Thoracic aorta (tissue), 2 donors: Measurements from ENCODE around the gene EIF4G3. TPM values are rescaled to one million over a fixed set of nuclear protein-coding genes. Genes with fewer than 3 reads are reported as not detected.

Experiments used
- ATAC-seq: fragments of 150-250 bp; one replicate; pipeline ENCODE4 v1.8.0; 2017; ENCODE audit warnings: low read depth; ENCODE audit not compliant: insufficient number of reproducible peaks, low FRiP score
- DNase-seq: peaks from one replicate; pipeline ENCODE4 v3.0.0-alpha.2; 2020; ENCODE audit warnings: low spot score
- H3K27ac ChIP-seq, 2 donors: fragments of 200-600 bp; sonication (generic); 1 replicate in 1 of 2; 2 replicates in 1 of 2; pipeline ENCODE4 v1.5.1; 2016; ENCODE audit warnings: mild to moderate bottlenecking in 2 of 2, moderate library complexity in 2 of 2
- H3K27me3 ChIP-seq: fragments of 200-600 bp; sonication (generic); replicated peaks from 2 replicates; pipeline ENCODE4 v1.6.0; 2016; ENCODE audit warnings: mild to moderate bottlenecking; ENCODE audit not compliant: insufficient read depth
- H3K36me3 ChIP-seq: fragments of 200-600 bp; sonication (generic); one replicate; pipeline ENCODE4 v1.5.1; 2016
- H3K4me1 ChIP-seq, 2 donors: fragments of 200-600 bp; sonication (generic); 1 replicate in 1 of 2; 2 replicates in 1 of 2; pipeline versions ENCODE4 v1.5.1 to v1.6.0; 2016; ENCODE audit warnings: low read depth in 2 of 2, mild to moderate bottlenecking in 1 of 2; ENCODE audit not compliant: control insufficient read depth in 1 of 2
- H3K4me3 ChIP-seq: fragments of 200-600 bp; sonication (generic); 2 replicates; pipeline ENCODE4 v1.5.1; 2016; ENCODE audit warnings: mild to moderate bottlenecking
- H3K9me3 ChIP-seq: fragments of 200-600 bp; sonication (generic); 2 replicates; pipeline ENCODE4 v1.5.1; 2016
- total RNA-seq, 2 donors: library from RNA; depleted of rRNA; stranded (reverse); fragments of >200 nt; gene quantifications; one replicate each; pipeline versions ENCODE4 v1.1.0 to v1.2.3, GENCODE V29; 2016
- TF ChIP-seq, protein P1 (sequence below): fragments of 200-600 bp; sonication (generic); IDR thresholded peaks from one replicate; pipeline ENCODE4 v1.5.1; 2019; ENCODE audit warnings: antibody characterized with exemption

EIF4G3 gene
- total RNA-seq, 2 donors from 2014 or later = 43.1 to 54.0 TPM

DNA sequence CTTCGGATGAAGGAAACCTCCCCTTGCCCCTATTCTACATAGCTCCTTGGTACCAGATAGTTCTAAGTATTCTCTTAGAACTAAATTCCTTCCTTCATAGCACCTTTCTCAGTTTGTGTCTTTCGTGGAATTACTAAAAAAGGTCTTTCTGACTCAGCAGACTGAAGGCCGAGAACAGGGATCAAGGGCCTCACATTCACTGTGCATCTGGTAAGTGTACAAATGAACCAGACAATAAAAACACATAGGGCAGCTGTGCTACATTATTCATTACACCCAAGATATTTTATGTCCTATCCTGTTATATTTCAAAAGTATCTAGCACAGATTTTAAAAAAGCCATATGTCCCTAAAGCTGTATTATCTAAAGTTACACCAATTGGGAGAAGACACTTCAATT lies 326.7 kb downstream of the EIF4G3 start:
- Histone ChIP-seq H3K27ac (no peak overlapping the region), H3K36me3 (peaks cover 15% of the 10 kb centered on the region), H3K4me3 (no peak overlapping the region), H3K4me1 (peaks cover 0 to 8% of the 10 kb centered on the region in 2 donors), H3K27me3 (no peaks in the 10 kb centered on the region), H3K9me3 (no peaks in the 10 kb centered on the region)
- TF ChIP-seq, protein P1, sequence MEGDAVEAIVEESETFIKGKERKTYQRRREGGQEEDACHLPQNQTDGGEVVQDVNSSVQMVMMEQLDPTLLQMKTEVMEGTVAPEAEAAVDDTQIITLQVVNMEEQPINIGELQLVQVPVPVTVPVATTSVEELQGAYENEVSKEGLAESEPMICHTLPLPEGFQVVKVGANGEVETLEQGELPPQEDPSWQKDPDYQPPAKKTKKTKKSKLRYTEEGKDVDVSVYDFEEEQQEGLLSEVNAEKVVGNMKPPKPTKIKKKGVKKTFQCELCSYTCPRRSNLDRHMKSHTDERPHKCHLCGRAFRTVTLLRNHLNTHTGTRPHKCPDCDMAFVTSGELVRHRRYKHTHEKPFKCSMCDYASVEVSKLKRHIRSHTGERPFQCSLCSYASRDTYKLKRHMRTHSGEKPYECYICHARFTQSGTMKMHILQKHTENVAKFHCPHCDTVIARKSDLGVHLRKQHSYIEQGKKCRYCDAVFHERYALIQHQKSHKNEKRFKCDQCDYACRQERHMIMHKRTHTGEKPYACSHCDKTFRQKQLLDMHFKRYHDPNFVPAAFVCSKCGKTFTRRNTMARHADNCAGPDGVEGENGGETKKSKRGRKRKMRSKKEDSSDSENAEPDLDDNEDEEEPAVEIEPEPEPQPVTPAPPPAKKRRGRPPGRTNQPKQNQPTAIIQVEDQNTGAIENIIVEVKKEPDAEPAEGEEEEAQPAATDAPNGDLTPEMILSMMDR = no peak
- no peak for ATAC-seq
- DNase-seq = no peak

DNA sequence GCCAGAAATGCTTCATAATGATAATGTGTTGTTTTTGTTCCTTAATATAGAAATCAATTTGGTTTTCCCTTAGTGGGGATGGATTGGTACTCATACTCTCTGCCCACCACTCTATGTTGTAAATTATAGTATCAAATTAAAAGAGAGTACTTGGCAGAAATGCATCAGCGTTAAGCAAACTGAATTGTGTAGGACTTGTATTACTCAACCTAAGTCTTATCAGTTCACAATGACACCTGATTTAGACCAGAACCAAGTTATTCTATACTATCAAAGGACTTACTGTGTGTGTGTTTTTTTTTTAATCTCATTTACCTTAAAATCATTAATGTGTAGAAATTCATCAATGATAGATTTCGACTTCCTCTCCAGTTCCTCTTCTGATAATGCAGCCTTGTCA lies 327.6 kb downstream of the EIF4G3 start:
- Histone ChIP-seq H3K4me3 (no peak overlapping the region), H3K27ac (no peak overlapping the region), H3K9me3 (no peaks in the 10 kb centered on the region), H3K36me3 (peaks cover 15% of the 10 kb centered on the region), H3K27me3 (no peaks in the 10 kb centered on the region), H3K4me1 (peaks cover 0 to 8% of the 10 kb centered on the region in 2 donors)
- TF ChIP-seq, protein P1 = no peak
- DNase-seq = no peak
- ATAC-seq = no peak

DNA sequence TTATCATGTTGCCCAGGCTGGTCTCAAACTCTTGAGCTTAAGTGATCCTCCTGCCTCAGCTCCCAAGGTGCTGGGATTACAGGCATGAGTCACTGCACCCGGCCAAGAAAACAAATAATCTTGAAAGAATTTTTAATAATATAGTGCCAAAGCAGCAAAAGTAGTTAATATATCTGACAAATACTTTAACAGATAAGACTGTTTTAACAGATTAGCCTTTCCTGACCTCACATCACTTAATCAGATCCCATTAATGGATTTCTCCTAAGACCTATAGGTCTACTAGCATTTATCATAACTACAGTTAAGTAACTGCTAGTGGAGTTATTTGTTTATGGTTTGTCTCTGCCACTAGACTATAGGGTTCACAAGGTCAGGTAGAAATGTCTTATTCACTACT lies 328.5 kb downstream of the EIF4G3 start:
- no peaks in the 10 kb centered on the region for H3K9me3 ChIP-seq
- TF ChIP-seq, protein P1 = no peak
- H3K27me3 ChIP-seq = no peaks in the 10 kb centered on the region
- ATAC-seq = no peak
- no peak overlapping the region for H3K27ac ChIP-seq
- DNase-seq = no peak
- peaks cover 8% of the 10 kb centered on the region for H3K36me3 ChIP-seq
- H3K4me3 ChIP-seq = no peak overlapping the region
- H3K4me1 ChIP-seq = peaks cover 0 to 8% of the 10 kb centered on the region in 2 donors

DNA sequence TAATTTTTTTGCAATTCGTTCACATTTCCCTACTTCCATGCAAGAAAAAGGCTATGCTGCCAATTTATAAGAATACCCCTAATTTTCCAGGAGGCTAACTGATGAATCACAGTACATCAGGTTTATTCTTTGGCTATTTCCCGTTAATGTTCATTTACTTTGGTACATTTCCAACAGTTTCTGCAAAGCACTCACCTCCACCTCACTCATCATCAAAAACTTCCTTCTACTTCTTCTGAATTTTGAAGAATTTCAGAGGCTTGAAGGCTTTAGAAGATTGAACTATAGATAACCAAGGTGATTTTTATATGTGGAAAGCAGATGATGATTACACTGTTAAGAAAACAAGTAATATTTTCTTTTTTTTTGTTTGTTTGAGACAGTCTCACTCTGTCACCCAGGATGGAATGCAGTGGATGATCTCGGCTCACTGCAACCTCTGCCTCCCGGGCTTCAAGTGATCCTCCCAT lies 329.1 kb downstream of the EIF4G3 start:
- TF ChIP-seq, protein P1 = no peak
- ATAC-seq = no peak
- H3K27ac ChIP-seq = no peak overlapping the region

DNA sequence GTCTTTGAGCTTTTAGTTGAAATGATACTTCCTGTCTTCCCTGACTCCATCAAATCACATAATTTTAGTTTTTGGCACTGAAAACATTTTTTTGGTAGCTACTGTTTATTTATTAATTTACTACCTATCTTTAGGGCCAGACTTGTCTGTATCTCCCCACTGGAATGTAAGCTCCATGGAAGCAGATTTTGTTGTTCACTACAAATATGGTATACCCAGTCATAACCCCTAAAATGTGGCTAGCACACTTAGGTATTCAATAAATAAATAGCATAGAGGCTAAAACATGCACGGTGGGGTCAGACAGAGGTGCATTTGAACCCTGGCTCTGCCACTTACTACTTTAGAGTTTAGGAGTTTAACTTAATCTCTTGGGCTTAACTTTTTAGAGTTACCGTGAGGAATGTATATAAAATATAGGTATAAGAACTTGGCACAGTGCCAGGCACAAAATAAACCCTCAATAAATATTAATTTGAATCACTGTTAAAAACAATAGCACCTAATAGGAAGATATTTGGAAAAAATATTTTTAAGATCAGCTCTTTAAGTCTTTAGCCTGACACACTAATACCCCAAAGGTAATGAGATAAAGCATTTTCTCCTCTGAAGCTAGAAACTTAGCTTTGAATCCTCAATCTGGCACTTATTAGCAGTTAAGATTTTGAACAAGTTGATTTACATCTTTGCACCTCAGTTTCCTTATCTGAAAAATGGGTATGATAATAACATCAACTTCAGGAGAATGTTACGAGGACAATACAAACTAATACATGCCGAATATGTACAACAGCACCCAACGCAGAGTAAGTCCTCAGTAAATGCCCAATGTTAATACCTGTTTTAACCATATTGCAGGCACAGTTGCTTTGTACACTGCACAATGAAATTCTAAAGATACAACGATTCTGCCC lies 330.0 kb downstream of the EIF4G3 start:
- TF ChIP-seq, protein P1 = no peak
- H3K4me1 ChIP-seq = peaks cover 0 to 8% of the 10 kb centered on the region in 2 donors
- DNase-seq (no peak), ATAC-seq (no peak)
- no peak overlapping the region for H3K4me3 ChIP-seq
- no peak overlapping the region for H3K27ac ChIP-seq
- no peaks in the 10 kb centered on the region for H3K27me3 ChIP-seq
- no peaks in the 10 kb centered on the region for H3K9me3 ChIP-seq
- H3K36me3 ChIP-seq = peaks cover 12% of the 10 kb centered on the region

More for the DNA sequence above, 329.1 kb downstream of the EIF4G3 start:
- no peak for DNase-seq
- Histone ChIP-seq H3K27me3 (no peaks in the 10 kb centered on the region), H3K36me3 (peaks cover 12% of the 10 kb centered on the region), H3K4me1 (peaks cover 0 to 8% of the 10 kb centered on the region in 2 donors), H3K4me3 (no peak overlapping the region), H3K9me3 (no peaks in the 10 kb centered on the region)
